HG03175 (cell line): ENCODE data around the gene SOCS7.

Experiments
- ATAC-seq: cut with Tn5 transposase; IDR thresholded peaks from one replicate; pipeline ENCODE4 v1.9.1; 2021; ENCODE audit warnings: mild to moderate bottlenecking, moderate library complexity; ENCODE audit not compliant: unreplicated experiment

SOCS7 gene, protein sequence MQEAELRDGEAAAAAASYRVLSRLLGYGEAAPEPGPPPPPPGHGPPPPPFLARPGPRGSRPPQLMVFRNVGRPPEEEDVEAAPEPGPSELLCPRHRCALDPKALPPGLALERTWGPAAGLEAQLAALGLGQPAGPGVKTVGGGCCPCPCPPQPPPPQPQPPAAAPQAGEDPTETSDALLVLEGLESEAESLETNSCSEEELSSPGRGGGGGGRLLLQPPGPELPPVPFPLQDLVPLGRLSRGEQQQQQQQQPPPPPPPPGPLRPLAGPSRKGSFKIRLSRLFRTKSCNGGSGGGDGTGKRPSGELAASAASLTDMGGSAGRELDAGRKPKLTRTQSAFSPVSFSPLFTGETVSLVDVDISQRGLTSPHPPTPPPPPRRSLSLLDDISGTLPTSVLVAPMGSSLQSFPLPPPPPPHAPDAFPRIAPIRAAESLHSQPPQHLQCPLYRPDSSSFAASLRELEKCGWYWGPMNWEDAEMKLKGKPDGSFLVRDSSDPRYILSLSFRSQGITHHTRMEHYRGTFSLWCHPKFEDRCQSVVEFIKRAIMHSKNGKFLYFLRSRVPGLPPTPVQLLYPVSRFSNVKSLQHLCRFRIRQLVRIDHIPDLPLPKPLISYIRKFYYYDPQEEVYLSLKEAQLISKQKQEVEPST

DNA sequence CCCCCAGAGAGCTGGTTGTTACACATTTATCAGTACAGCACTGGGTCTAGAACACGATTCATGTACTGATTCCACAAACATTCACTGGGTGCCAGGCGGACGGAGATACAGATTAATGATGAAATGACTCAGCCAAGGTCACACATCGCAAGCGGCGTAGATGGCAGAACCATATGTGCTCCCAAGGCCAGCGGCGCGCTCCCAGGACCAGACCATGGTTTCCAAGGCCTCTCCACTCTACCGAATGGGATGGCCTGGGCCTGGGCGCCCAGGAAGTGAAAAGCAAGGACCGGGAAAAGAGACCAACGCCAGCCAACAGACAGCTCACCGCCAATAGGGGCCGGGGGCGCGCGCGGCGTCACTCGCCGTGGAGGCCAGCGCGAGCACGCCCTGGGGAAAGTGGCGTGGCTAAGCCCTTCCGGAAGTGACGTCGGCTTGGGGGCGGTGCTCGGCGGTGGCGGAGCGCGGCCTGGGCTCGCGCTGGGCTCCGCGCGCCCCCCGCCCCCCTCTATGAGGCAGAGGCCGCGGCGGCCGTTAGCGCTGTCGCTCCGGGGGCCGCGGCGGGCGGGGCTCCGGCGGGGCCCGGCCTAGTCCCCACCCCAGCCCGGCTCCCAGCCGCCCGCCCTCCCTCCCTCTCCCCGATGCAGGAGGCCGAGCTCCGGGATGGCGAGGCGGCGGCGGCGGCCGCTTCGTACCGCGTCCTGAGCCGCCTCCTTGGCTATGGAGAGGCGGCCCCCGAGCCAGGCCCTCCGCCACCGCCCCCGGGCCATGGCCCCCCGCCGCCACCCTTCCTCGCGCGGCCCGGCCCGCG is at the start of gene SOCS7:
Gene SOCS7 (plus strand): TSS at position 433 of the 811 bp plus-strand sequence. CDS start 209 bp downstream, at position 642.
- peak; percentile 86 for ATAC-seq

DNA sequence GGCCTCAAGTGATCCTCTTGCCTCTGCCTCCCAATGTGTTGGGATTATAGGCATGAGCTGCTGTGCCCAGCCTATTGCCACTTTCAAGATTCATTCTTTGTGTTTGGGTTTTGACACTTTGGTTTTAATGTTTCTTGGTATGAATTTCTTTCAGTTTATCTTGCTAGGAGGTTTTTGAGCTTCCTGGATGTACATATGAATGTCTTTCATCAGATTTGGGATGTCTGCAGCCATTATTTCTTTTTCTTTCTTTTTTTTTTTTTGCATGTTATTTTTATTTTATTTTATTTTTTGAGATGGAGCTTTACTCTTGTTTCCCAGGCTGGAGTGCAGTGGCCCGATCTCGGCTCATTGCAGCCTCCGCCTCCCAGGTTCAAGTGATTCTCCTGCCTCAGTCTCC is 36.1 kb upstream of the SOCS7 start:
- no peak for ATAC-seq

DNA sequence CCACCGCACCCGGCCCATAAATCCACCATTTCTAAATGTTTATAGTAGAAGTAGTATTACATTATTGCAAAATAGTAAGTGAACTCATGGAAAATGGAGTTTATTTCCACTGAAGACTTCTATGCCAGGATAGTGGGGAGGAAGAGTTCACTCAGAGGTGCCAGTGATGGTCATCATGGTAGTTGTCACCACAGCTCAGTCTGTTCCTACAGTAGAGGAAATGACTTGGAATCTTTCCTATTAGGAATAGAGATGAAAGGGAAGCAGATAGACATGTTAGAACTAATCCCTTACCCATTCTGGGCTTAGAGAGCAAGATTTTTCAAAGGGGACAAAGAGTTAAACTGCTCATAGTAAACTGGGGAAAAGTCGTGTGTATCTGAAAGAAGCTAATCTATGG is 34.6 kb upstream of the SOCS7 start:
- ATAC-seq = no peak

DNA sequence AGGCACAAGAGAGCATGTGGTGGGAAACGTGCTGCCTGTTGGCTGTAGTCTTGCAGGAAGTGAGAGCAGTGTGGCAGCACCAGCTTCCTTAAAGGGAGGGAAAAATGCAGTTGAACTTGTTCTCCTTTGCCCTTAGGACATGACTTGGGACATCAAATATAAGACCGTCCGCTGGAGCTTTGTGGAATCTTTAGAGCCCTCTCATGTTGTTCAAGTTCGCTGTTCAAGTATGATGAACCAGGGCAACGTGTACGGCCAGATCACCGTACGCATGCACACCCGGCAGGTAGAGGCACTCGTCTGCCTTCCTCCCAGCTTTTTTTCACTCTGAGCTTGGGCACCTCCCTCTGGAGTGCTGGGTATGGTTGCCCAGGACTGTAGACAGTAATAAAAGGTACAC is 31.2 kb upstream of the SOCS7 start:
- no peak for ATAC-seq

DNA sequence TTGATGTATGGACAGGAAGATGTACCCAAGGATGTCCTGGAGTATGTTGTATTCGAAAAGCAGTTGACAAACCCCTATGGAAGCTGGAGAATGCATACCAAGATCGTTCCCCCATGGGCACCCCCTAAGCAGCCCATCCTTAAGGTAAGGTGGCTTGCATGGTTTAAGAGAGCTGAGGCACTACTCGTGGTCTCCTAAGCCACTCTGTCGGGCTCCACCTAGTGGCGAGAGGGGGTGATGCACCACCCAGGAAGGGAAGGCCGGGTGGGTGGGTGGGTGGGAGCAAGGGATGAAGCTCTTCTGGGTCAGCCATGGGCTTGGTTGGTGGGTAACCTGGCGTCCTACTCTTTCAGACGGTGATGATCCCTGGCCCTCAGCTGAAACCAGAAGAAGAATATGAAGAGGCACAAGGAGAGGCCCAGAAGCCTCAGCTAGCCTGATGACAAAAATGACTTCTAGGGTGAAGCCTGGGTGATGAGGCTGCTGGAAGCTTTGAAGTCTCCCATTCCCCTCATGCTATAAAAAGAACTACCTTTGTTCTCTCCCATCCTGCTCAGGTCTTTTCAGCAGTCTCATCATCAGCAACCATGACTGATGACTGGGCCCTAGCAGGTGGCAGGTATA is 29.4 kb upstream of the SOCS7 start:
- no peak for ATAC-seq

DNA sequence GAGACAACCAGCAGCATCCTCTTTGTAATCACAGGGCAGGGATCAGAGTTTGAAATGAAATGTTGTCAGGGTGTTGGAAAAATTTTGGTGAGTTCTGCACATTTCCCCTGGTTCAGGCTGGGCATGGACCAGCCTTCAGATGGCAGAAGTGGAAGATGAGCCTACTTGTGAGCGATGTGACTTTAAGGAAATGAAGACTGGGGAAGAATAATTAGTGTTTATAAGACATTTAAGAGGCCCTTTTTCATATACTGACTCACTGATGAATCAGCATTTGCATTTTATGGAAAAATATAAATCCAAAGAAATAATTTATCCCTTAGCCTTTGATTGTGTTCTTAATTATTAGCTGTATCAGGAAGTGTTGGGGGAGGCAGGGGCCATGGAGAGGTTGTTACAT is 28.7 kb upstream of the SOCS7 start:
- ATAC-seq = no peak

DNA sequence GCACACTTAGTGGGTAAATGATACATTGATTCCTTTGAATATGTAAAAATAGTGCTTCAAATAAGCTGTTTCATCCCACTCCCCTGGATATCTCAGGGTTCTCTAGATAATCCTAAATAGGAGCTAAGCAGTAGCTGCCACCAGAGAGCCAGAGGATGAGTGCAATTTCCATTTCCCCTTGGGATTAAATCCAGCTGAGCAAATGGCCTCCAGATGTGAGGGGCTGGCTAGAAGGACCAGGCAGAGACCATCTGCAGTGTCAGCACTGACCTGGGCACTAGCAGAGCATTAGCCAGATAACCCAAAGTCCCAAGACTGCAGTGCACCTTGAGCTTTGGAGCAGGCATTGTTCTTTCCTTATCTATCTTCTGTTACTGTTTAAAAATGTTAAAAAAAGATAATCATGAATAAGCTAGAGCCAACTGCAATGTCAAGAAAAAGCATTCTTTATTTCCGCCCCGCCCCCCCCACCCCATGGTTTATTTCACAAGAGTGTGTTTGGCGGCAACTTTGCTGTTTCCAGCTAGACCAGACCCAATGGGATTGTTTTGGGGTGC is 27.4 kb upstream of the SOCS7 start:
- ATAC-seq = no peak

DNA sequence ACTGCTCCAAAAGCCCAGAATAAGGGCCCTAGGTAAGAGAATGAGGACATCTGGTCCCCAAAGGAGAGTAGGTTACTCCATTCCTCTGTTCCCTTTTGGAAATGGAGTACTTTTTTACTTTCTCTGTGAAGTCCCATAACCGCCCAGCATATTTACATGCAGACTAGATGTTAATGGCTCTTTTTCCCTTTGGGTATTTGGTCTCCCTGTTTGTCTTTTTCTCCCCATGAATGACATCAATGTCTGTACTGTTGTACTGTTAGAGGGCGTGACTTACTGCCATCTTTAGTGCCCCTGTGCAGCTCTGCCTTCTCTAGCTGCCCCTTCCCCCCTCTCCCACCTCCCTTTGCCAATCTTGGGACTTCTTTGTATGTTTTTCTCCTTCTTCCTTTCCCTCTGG is 26.9 kb upstream of the SOCS7 start:
- no peak for ATAC-seq

DNA sequence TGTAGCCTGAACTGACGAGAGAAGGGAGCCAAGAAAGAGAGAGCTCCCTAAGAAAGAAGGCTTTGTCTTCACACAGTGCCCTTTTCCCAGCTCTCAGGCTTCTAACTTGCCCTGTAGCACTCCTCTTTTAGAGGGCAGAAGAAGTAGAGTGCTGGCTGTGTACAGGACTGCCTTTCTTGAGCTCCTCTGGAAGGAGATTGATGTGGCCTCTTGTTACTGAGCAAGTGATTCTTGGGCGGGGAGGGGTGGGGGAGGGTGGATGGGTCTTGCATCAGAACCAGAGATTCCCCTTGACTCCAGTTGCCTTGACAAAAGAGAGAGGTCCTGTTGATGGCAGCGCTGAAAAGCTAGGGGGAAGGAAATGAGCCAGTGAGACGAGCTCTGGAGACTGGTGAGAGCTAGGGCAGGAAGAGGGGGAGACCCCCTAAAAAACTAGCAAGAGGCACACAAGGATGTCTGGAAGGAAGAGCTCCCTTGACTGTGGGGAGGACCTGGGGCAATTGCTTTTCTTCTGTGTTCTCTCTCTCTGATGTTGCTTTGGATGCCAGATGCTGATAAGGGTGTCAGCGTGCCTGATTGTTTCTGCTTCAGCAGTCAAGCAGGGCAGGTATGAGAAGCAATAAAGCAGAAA is 26.3 kb upstream of the SOCS7 start:
- ATAC-seq = no peak

DNA sequence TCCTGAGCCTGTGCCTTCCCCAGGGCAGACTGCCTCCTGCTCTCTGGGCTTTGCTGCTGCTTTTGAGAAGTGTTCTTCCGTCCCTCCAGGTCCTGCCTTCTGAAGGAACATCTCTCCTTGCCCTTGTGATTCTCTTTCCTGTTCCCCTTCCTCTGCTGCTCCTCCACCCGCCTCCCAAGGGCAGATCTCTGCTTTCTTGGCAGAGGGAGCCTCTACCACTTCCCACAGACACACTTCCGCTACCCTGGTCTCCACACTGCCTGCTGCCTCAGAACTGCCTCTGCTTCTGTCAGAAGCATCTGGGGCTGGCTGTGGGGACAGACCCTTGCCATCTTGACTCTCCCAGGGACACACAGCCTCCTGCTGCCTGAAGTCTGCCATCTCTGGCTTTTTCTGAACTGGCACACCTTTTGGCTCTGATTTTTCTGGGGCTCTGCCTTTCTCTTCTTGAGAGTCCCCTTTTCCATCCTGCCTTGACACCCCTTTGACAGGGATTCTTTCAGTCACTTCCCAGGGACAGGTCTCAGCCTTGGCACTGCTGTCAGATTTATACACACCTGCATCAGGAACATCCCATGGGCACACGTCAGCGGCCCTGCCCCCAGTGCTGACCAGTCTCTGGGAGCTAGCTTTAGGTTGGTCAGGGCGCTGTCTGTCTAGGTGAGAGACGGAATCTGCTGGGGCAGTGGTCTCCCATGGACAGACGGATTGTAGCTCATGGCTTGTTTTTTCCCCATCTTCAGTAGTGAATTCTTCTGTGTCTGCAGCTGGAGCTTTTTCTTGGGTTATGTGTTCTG is 24.4 kb upstream of the SOCS7 start:
- no peak for ATAC-seq

DNA sequence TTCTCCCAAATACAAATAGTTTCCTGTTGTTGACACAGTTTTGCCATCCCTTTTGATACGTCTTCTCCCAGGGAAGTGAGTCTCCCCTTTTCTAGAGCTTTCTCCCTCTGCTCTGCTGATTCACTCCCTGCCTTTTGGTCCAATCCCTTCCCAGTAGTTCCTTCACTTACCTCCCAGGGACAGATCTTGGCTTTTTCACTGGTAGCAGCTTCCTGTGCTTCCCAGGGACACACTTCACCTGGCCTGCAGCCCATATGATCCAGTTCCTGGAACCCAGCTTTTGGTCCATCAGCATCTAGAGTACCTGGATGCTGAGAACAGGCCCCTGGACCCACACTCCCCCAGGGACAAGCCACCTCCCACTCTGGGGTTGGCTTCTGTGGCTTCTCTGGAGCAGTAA is 23.7 kb upstream of the SOCS7 start:
- no peak for ATAC-seq

DNA sequence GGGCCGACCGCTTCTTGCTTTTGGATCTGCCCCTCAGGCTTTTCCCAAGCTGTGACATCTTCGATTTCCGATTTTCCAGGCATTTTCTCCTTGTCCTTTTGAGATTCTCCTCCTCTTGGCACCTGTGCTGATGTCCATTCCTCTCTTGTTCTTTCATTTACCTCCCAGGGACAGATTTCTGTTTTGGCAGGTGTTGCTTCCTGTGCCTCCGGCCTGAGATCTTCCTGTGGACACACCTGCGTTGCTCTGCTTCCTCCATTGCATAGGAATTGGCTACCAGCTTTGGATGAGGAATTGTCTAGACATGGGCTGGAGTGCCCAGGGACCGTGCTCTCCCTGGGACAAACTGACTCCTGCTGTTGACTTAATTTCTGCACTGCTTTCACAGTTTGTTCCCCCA is 23.0 kb upstream of the SOCS7 start:
- ATAC-seq = no peak

DNA sequence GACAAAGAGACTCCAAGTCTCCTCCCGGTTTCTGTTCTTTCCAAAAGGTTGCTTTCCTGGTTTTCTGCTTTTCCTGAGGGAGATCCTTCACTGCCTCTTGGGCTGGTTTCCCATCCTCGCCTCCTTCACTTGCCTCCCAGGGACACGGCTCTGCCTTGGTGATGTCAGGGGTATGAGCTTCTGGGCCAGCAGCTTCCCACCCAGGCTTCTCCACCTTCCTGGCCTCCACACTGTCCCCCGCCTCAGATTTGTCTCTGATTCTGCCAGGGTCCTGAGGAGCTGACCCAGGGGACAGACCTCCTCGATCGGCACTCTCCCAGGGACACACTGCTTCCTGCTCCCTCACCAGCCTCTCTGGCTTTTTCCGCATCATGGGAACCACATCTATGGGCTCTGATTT is 22.4 kb upstream of the SOCS7 start:
- no peak for ATAC-seq

DNA sequence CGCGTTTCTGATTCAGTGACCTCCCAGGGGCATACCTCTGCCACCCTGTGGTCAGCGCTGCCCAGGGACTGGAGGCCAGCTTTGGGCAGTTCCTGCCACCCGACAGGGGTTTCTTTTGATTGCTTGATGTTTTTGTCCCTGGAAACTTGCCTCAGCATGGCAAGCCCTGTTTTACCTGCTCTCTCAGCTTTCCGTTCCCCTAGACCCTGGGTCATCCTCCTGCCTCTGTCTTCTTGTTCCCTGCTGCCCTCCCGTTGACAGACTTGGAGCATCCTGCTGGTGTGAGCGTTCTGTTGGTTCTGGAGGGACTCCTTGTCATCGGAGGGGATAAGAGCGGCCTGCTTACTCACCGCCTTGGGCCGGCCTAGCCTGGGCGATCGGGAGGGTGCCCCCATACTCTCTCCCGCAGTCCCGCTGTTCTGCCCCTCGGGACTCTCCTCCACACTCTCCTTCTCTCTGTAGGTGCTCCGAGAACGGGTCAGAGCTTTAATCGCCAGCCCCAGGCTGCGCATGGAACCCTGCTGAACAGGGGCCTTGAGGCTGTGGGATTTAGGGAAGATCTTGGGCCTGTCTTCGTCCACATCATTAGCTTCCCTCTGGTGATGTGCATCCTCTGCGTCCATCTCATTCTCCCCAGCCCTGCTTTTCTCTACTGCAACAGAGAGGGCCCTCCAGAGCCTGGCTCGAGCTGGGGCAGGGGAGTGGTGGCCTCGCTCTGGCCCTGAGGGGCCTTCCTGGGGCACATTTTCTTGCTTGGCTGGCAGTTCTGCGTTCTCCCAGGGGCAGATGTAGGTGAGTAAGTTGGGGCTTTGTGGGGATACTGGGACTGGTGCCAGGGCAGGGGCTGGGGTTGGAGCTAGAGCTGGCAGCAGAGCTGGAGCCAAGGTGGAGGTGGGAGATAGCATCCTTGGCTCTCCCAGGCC is 21.6 kb upstream of the SOCS7 start:
- no peak for ATAC-seq

DNA sequence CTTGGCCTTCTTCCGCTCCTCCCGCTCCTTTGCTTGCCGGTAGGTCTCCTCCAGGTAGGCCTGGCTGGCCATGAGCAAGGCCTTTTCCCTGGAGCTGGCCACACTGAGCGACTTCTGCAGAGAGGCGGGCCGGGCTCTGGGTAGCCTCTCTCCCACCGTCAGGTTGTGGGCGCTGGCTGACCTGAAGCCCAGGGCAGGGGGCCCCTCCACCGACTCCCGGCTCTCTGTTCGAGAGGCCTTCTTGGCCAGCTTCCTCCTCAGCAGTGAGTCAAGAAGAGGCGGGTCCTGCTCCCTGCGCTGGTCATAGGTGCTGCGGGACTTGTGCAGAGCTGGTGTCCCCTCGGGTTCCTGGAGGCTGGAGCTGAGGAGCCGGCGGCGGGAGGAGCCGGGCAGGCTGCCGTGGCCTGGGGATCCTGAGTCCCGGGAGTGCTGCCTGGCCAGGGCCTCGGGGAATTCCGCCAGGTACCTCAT is 20.7 kb upstream of the SOCS7 start:
- no peak for ATAC-seq

DNA sequence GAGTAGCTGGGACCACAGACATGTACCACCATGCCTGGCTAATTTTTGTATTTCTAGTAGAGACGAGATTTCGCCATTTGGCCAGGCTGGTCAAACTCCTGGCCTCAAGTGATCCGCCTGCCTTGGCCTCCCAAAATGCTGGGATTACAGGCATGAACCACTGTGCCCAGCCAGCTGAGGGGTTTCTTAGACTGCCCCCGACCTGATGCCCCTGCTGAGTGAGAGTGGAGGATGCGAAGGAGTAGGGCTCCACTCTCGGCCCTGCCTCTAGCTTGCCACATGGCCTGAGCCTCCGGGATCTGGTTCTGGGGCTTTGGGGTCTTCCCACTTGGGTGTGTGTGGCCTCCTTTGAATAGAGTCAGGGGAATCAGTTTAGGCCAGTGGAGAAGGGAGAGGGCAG is 18.9 kb upstream of the SOCS7 start:
- no peak for ATAC-seq

DNA sequence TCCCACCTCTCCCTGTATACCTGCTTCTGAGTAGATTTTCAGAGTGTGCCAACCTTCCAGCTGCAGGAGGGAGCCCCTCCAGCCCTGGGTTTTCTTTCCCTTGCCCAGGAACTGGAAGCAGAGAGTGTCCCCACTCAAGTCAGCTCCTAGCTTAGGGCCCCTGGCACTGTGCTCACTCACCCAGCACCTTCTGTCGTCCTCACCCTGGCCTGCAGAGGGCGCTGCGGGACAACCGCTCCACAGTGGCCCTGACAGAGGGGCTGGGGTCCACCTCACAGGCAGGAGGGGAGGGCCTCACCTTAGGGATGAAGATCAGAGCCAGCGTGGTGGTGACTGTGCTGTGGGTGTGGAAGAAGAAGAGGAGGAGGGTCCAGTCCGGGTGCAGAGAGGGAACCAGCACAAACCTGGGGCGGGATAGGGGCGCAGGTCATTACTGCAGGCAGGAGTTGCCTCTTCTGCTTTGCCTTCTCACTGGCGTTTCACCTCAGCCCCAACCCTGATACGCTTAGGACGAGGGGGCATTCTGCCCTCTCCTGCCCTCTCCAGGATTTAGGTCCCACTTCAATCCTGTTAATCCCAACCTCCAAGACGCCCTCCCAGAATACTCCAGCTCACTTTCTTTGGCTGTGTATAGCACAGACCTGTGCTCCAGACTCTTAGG is 17.9 kb upstream of the SOCS7 start:
- ATAC-seq = no peak
